Activated naive CD8-positive, alpha-beta T cell treated with anti-CD3 and anti-CD28 coated beads, Interleukin-2, amount 10 ng/mL, durations not matched to agents 7 days and 5 days (primary cell): ENCODE results near the gene TSKU. TPM values are rescaled to one million over a fixed set of nuclear protein-coding genes. Genes with fewer than 3 reads are reported as not detected.

Source experiments
- ATAC-seq: fragments of 150-1000 bp; cut with Tn5 transposase; one replicate; pipeline ENCODE4 v1.10.0; 2021; ENCODE audit warnings: low read depth, moderate library complexity
- POLR2A ChIA-PET: fragments of 350-600 bp; sonication (Branson Sonifier 250); formaldehyde crosslinking; loops from one replicate; lab custom pipeline; 2021; ENCODE audit warnings: antibody characterized with exemption; lab: Charles Lee
- DNase-seq: peaks from one replicate; pipeline ENCODE4 v3.0.0; 2021
- H3K27ac Mint-ChIP-seq: one replicate; pipeline ENCODE4 v1.8.0; 2022; ENCODE audit warnings: mild to moderate bottlenecking, mixed read lengths
- H3K27me3 Mint-ChIP-seq: one replicate; pipeline ENCODE4 v1.8.0; 2022; ENCODE audit warnings: mild to moderate bottlenecking, moderate library complexity, mixed read lengths
- H3K36me3 Mint-ChIP-seq: one replicate; pipeline ENCODE4 v1.8.0; 2021; ENCODE audit warnings: mild to moderate bottlenecking, mixed read lengths
- H3K4me1 Mint-ChIP-seq: one replicate; pipeline ENCODE4 v1.8.0; 2021; ENCODE audit warnings: mixed read lengths
- H3K4me3 Mint-ChIP-seq: one replicate; pipeline ENCODE4 v1.8.0; 2022; ENCODE audit warnings: mild to moderate bottlenecking, moderate library complexity, mixed read lengths
- H3K9me3 Mint-ChIP-seq: one replicate; pipeline ENCODE4 v1.8.0; 2021; ENCODE audit warnings: mixed read lengths
- total RNA-seq, 2 experiments: library from RNA; stranded (reverse); gene quantifications; one replicate each; pipeline ENCODE4 v1.2.3, GENCODE V29; 2021

The TSKU gene
- total RNA-seq, 2 experiments from 2014 or later = 2.4 to 2.8 TPM

DNA sequence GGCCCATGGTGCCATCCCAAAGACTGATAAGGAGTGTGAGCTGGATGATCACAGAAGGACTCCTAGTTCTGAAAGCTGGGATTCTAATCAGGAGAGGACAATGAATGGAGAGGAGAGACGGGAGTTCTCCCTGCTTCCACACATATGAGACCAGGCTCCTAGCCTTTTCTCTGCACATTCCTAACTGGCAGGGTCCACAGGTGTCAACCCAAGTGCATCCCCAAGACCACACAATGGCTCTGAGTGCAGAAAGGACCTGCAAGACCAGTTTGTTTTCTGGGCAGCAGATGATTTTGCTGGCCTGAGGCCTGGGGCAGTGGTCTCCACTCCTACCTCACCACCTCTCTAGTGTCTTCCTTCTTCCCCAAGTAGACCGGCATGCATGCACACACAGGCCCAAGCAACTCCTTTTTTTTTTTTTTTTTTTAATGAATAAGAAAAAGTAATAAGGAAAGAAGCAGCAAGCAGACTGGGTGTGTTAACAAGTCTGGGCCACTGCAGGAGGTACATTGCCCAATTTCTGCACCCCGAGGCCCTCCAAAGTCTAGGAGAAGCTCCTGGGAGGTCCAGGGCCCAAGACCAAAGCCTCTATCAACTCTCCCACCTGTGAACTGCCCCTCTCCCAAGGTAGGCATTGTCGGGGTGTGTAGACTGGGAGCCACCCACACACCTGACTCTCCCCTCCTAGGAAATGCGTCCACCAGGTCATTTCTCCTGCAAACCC is 1.2 kb upstream of the TSKU start:
- peaks cover 17% of the 10 kb centered on the region for H3K36me3 Mint-ChIP-seq
- H3K9me3 Mint-ChIP-seq = peaks cover 6% of the 10 kb centered on the region
- H3K27ac Mint-ChIP-seq = peak overlapping the region; percentile 90

GRCh38 chr11:76782531-76783293 is 444 bp upstream of the TSKU start:
- POLR2A ChIA-PET = interaction anchor here (0.6 to 1.8 kb wide), 7 partner anchors 13 to 409 kb away, joined by 3 to 11 read pairs (median 4); no protein-coding TSS in a partner anchor
- ATAC-seq (peak; percentile 78), DNase-seq (peak; percentile 82)
- H3K4me1 Mint-ChIP-seq = peaks cover 19% of the 10 kb centered on the region
- no peaks in the 10 kb centered on the region for H3K9me3 Mint-ChIP-seq
- H3K4me3 Mint-ChIP-seq = peak overlapping the region; percentile 97
- H3K27me3 Mint-ChIP-seq = peaks cover 38% of the 10 kb centered on the region
- H3K36me3 Mint-ChIP-seq = peaks cover 13% of the 10 kb centered on the region
- peak overlapping the region; percentile 90 for H3K27ac Mint-ChIP-seq

More for the DNA sequence above, 1.2 kb upstream of the TSKU start:
- peak overlapping the region; percentile 97 for H3K4me3 Mint-ChIP-seq
- H3K4me1 Mint-ChIP-seq = peaks cover 19% of the 10 kb centered on the region
- DNase-seq = no peak
- H3K27me3 Mint-ChIP-seq = peaks cover 43% of the 10 kb centered on the region
- ATAC-seq = no peak
- POLR2A ChIA-PET = interaction anchor here (0.6 to 1.8 kb wide), 8 partner anchors 10 to 408 kb away, joined by 3 to 11 read pairs (median 4); no protein-coding TSS in a partner anchor

GRCh38 chr11:76783896-76784813 is 999 bp downstream of the TSKU start:
- Mint-ChIP-seq H3K9me3 (no peaks in the 10 kb centered on the region), H3K27me3 (peaks cover 25% of the 10 kb centered on the region), H3K36me3 (peaks cover 6% of the 10 kb centered on the region), H3K4me3 (peak overlapping the region; percentile 12), H3K4me1 (peaks cover 17% of the 10 kb centered on the region), H3K27ac (no peak overlapping the region)
- POLR2A ChIA-PET = no interaction called here
- DNase-seq (no peak), ATAC-seq (no peak)

DNA sequence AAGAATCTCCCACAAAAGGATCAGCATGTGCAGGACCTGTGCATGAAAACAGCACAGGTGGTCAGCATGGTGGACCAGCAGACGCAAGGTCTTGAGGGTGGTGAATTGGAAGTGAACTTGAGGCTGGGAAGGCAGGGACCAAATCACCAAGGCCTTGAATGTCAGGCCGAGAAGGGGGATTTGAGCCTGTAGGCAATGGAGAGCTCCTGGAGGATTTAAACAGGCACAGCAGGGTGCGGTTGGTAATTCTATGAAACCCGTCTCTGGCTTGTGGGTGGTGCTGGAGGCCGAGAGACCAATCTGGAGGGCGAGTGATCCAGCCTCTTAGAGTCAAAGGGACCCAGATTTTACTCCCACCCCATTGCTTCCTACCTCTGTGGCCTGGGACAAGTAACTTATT is 2.4 kb downstream of the TSKU start:
- H3K4me1 Mint-ChIP-seq = peaks cover 16% of the 10 kb centered on the region
- peaks cover under 1% of the 10 kb centered on the region for H3K9me3 Mint-ChIP-seq
- POLR2A ChIA-PET = interaction anchor here (1.0 kb wide), 1 partner anchor 64 kb away, joined by 3 read pairs; no protein-coding TSS in a partner anchor
- H3K36me3 Mint-ChIP-seq = no peaks in the 10 kb centered on the region
- ATAC-seq (no peak), DNase-seq (no peak)
- no peak overlapping the region for H3K27ac Mint-ChIP-seq
- H3K4me3 Mint-ChIP-seq = no peak overlapping the region
- H3K27me3 Mint-ChIP-seq = peaks cover 21% of the 10 kb centered on the region

GRCh38 chr11:76786016-76786415 is 2.9 kb downstream of the TSKU start:
- Mint-ChIP-seq H3K9me3 (peaks cover 2% of the 10 kb centered on the region), H3K27me3 (peaks cover 16% of the 10 kb centered on the region), H3K4me3 (no peak overlapping the region), H3K36me3 (no peaks in the 10 kb centered on the region), H3K4me1 (peaks cover 11% of the 10 kb centered on the region), H3K27ac (no peak overlapping the region)
- DNase-seq (no peak), ATAC-seq (no peak)
- POLR2A ChIA-PET = interaction anchor here (1.0 kb wide), 1 partner anchor 64 kb away, joined by 3 read pairs; no protein-coding TSS in a partner anchor

DNA sequence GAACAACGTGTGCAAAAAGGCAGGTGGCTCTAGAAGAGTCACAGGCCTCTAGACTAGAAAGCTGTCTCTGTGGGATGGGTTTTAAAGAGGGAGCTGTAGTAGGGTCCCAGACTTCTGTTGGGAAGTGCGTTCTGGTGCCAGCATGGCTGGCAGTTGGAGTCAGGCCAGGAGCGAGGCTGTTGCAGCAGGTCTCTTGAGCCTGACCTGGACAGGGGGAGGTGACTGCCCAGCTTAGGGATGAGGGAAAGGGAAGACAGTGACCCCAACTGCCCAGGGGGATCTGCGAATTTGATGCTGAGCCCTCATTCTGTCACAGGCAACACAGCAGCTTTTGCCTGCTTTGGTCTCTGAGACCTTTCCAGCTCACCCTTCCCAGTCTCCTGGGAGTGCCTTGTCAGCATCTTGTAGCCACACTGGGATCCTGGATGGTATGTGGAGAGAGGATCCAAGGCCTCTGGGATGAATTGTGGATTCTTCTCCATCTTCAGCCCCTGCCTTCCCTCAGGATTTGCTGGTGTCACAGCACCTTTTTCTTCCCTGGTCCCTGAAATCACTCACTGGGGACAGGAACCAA is 3.4 kb downstream of the TSKU start:
- Mint-ChIP-seq H3K36me3 (no peaks in the 10 kb centered on the region), H3K27me3 (peaks cover 16% of the 10 kb centered on the region), H3K9me3 (peaks cover 2% of the 10 kb centered on the region), H3K4me3 (no peak overlapping the region), H3K4me1 (peaks cover 8% of the 10 kb centered on the region), H3K27ac (no peak overlapping the region)
- ATAC-seq = no peak
- POLR2A ChIA-PET = no interaction called here
- no peak for DNase-seq

DNA sequence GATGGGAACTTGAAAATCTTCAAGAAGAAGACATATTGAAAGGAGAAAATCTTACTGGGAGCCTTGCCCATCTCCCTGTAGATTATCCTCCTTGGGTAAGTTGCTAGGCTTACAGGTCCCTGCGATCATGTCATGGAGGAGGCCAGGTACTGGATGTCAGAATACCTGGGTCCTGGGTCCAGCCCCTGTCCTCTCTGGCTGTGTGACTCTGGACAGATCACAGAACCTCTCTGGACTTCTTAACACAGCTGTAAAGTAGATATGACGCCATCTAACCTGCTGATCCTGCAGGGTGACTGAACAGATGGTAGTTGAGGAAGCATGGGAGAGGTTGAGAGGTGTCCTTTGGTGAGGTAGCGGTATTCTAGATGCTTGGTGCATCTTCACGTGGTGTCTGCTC is 4.1 kb downstream of the TSKU start:
- Mint-ChIP-seq H3K4me3 (no peak overlapping the region), H3K9me3 (peaks cover 2% of the 10 kb centered on the region), H3K27ac (no peak overlapping the region), H3K27me3 (peaks cover 16% of the 10 kb centered on the region), H3K4me1 (peaks cover 3% of the 10 kb centered on the region), H3K36me3 (no peaks in the 10 kb centered on the region)
- ATAC-seq (no peak), DNase-seq (no peak)
- POLR2A ChIA-PET = no interaction called here

GRCh38 chr11:76787911-76788596 is 4.9 kb downstream of the TSKU start:
- no peak for ATAC-seq
- H3K27ac Mint-ChIP-seq = no peak overlapping the region
- H3K36me3 Mint-ChIP-seq = no peaks in the 10 kb centered on the region
- no peak for DNase-seq
- no peak overlapping the region for H3K4me3 Mint-ChIP-seq
- H3K9me3 Mint-ChIP-seq = peaks cover 5% of the 10 kb centered on the region
- H3K27me3 Mint-ChIP-seq = peaks cover 21% of the 10 kb centered on the region
- POLR2A ChIA-PET = no interaction called here
- H3K4me1 Mint-ChIP-seq = no peaks in the 10 kb centered on the region

DNA sequence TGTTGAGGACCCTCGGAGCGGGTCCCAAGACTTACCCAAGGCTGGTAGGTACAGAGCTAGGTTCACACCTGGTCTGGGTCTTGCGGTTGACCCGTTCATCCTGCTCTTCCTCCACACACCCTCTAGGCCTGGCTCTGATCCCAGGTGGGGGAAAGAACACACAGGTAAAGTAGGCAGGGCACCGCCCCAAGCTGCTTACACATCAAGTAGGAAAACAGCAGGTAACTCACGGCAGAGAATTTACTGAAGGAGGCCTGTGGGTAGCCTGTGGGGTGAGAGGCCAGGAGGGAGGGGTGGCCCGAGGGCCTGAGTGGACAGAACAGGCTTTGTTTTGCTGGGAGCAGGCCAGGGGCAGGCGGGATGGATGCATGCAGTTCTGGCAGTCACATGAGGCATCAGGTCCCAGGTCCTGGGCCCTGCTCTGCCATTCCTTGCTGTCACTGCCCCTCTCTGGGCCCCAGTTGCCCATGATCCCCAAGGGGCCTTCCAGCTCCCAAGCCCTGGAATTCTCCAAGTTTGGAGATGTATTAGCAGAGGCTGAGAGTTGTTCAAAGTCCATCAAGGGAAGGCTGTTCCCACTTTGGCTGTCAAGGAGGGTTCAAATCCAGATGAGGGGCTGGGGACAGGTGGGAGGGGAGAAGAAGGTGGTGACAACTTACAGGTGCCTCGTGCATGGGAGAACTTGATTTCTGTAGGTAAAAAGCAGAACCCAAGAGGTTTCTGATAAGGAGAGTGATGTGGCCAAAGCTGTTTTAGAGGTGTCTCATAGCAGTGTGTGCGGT is 5.7 kb downstream of the TSKU start:
- H3K27ac Mint-ChIP-seq = no peak overlapping the region
- H3K36me3 Mint-ChIP-seq = no peaks in the 10 kb centered on the region
- ATAC-seq = no peak
- DNase-seq = no peak
- H3K4me3 Mint-ChIP-seq = no peak overlapping the region
- POLR2A ChIA-PET = no interaction called here
- peaks cover 5% of the 10 kb centered on the region for H3K9me3 Mint-ChIP-seq
- H3K4me1 Mint-ChIP-seq = no peaks in the 10 kb centered on the region
- H3K27me3 Mint-ChIP-seq = peaks cover 21% of the 10 kb centered on the region

DNA sequence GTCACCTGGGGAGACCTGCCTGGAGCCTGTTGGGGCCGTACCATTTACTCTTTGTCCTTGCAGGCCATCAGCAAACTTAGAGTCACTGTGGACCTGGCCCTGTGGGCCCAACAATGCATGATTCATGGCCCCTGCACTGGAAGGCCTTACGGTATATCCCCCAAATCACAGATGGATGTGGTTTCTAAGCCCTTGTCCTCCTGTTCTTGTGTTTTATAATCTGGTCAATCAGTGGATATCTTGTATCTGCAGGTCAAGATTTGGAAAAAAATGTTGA is 6.2 kb downstream of the TSKU start:
- Mint-ChIP-seq H3K4me1 (no peaks in the 10 kb centered on the region), H3K36me3 (no peaks in the 10 kb centered on the region), H3K27me3 (peaks cover 21% of the 10 kb centered on the region), H3K9me3 (peaks cover 5% of the 10 kb centered on the region), H3K4me3 (no peak overlapping the region), H3K27ac (no peak overlapping the region)
- ATAC-seq (no peak), DNase-seq (no peak)
- POLR2A ChIA-PET = no interaction called here

- H3K27ac Mint-ChIP-seq = no peak overlapping the region
- no peaks in the 10 kb centered on the region for H3K36me3 Mint-ChIP-seq
- DNase-seq (no peak), ATAC-seq (no peak)
- H3K4me1 Mint-ChIP-seq = no peaks in the 10 kb centered on the region
- POLR2A ChIA-PET = no interaction called here
- H3K27me3 Mint-ChIP-seq = peaks cover 14% of the 10 kb centered on the region
- no peak overlapping the region for H3K4me3 Mint-ChIP-seq
- H3K9me3 Mint-ChIP-seq = peaks cover 5% of the 10 kb centered on the region
These were observed 7.1 kb downstream of the TSKU start for GRCh38 chr11:76790251-76790650.
